Stimulated activated CD8-positive, alpha-beta memory T cell treated with anti-CD3 and anti-CD28 coated beads, Interleukin-15, amount 100 ng/mL, for 48 hours (primary cell): ENCODE data around the gene PPWD1.
"Not testable (repeated sequence)": the region's sequence is repeated elsewhere in the genome, so short reads cannot be mapped to it uniquely, and the experiment has no call there.

Experiments
- DNase-seq, 2 donors: peaks; one replicate each; pipeline ENCODE4 v3.0.0-alpha.2; 2020; ENCODE audit warnings: low read depth in 2 of 2

Gene PPWD1

GRCh38 chr5:65562731-65563701, at the start of gene PPWD1, which contains the start of gene CENPK:
Gene PPWD1 (plus strand): TSS chr5:65563296. CDS start chr5:65563311, 15 bp downstream.
Gene CENPK (minus strand): TSS chr5:65563168. CDS start chr5:65554907, 8,261 bp downstream.
- peak; percentile 95 for DNase-seq

DNA sequence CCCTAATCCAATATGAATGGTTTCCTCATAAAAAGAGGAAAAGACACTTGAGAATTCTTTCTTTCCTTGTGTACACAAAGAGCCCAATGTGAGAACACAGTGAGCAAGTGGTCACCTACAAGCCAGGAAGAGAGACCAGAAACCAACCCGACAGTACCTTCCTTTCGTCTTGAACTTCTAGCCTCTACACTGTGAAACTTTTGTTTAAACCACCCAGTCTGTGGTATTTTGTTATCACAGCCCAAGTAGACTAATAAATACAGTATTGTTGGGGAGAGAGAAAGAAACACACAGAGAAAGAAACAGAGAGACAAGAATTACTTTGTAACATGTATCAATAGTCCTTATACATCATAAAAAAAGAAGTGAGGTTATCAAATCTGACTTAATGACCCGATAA, 37.4 kb upstream of the PPWD1 start:
- DNase-seq = no peak

- DNase-seq = no peak
Measured at GRCh38 chr5:65530904-65531303, 32.2 kb upstream of the PPWD1 start.

DNA sequence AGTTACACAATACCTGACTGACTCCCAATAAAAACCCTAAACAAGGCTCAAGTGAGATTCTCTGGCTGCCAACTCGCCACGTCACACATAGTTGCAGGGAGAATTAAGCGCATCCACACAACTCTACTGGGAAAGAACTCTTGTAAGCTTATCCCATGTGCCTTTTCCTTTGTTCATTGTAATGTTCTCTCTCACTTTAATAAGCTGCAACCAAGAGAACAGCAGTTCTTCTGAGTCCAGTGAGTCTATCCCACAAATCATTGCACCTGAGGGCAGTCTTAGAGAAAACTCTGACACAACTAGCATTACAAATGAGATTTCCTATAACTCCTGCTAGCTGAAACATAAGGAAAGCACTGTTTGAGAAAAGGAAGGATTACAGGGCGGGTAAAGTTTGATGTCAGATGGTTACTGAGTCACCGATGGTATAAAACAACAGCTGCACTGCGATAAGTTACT, 27.5 kb upstream of the PPWD1 start:
- no peak for DNase-seq

GRCh38 chr5:65539827-65540226, 23.3 kb upstream of the PPWD1 start:
- DNase-seq = no peak

GRCh38 chr5:65544473-65544872, 18.6 kb upstream of the PPWD1 start:
- DNase-seq = no peak

DNA sequence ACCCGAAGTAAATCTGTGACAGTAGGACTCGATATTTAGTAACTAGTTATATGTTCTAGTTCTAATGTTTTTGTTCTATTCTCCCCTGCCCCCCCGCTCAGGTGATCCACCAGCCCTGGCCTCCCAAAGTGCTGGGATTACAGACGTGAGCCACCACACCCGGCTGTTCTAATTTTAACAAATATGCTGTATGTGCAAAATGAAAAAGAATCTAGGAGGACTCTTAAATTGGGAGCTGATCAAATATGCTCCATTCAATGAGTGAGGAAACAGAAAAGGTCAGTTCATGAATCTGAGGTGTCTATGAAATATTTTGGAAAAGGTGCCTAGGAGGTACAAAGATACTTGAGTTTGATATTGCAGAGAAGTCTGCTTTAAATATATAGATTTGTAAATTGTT, 17.0 kb upstream of the PPWD1 start:
- no peak for DNase-seq

DNA sequence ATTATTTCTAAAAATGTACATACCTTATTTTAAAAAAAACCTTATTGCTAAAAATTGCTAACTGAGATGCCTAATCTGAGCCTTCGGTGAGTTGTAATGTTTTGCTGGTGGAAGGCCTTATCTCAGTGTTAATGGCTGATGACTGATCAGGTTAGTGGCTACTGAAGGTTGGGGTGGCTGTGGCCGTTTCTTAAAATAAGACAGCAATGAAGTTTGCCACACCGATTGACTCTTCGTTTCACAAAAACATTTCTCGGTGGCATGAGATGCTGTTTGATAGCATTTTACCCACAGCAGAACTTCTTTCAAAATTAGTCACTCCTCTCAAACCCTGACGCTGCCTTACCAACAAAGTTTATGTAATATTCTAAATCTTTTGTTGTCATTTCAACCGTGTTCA, 14.8 kb upstream of the PPWD1 start:
- DNase-seq = peak in 1 of 2 donors; percentile 8

DNA sequence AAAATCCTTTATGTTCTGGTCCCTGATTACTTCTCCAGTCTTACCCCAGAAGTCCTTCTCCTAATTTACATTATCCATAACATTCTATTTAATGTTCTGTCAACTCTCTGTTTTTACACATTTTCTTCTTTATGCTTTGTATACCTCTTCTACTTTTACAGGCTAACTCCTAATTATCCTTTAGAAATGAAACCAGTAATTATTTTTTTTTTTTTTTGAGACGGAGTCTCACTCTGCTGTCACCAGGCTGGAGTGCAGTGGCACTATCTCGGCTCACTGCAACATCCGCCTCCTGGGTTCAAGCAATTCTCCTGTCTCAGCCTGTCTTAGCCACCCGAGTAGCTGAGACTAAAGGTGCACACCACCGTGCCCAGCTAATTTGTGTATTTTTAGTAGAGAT, 9.2 kb upstream of the PPWD1 start:
- DNase-seq = no peak

DNA sequence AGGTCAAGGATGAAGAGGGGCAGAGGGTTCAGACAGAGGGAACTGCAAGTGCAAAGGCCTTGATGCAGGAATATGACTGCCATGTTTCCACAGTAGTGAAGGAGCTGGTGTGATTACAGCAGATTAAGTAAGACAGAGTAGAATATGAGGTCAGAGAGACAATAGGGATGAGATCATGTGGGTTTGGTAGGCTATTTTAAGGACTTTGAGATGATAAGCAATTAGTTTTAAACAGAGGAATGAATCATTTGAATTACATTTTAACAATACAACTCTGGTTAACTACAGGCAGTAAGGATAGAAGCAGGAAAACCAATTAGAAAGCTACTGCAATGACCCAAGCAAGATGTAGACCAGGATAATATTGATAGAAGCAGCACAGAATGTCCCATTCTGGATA, 7.8 kb upstream of the PPWD1 start:
- no peak for DNase-seq

DNA sequence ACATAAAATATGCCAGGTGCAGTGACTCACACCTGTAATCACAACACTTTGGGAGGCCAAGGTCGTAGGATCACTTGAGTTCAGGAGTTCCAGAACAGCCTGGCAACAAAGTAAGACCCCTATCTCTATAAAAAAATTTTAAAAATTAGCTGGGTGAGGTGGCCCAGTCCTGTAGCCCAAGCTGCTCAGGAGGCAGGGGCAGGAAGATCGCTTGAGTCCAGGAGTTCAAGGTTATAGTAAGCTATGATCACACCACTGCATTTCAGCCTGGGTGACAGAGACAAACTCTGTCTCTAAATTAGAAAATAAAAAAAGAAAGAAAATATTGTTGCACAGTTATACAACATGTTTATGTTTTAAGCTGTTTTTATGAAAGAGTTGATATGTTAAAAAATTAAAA, 6.9 kb upstream of the PPWD1 start:
- DNase-seq = no peak

DNA sequence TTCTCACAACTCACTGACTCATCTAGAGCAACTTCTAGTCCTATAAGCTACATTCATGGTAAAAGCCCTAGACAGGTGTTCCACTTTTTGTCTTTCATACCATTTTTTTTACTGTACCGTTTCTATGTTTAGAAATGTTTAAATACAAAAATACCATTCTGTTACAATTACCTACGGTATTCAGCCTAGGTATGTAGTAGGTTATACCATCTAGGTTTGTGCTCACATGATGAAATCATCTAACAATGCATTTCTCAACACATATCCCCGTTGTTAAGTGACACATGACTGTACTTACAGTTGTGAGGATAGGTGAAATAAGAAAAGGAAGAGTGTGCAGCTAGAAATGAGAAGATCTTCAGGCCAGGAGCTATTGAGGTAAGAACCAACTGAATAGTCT, 6.4 kb upstream of the PPWD1 start:
- no peak for DNase-seq

GRCh38 chr5:65563777-65564176, 681 bp downstream of the PPWD1 start:
- DNase-seq = no peak

GRCh38 chr5:65566505-65566904, 3.4 kb downstream of the PPWD1 start:
- DNase-seq = no peak

GRCh38 chr5:65570598-65571226, 7.6 kb downstream of the PPWD1 start:
- DNase-seq = no peak

DNA sequence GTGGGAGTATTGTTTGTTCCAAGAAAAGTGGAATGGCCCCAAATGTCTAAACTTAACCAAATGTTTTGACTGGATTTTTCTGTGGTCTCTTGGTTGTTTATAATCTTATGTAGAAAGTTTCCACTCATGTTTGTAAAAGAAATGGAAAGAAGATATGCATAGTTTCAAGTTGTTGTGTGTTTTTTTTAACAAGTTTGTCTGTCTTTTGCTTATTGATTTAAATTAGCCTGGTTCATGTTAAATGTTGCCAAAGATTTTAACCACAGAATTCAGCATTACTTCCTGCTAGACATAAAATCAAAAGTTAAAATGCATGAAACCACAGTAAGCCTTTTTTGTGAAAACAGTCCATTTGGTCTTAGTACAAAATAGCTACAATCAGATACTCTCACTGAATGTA, 14.0 kb downstream of the PPWD1 start:
- no peak for DNase-seq

DNA sequence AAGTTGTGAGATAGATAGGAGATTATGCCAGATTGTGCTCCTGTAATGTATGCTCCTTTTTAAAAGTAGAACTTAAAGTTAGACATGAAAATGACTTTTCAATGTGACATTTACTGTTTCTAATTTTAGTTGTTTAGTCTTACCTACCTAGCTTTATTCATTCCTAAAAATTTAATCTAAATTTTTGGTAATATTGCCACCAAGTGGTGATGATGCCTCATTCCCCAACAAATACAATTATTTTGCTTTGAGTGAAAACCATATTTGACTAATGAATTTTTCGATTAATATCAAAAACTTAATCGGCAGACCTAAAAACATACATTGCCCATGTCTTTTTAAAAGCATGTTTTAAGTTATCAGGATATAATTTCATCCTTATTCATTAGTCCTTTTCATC, 25.6 kb downstream of the PPWD1 start:
- no peak for DNase-seq

GRCh38 chr5:65601761-65602160, 38.7 kb downstream of the PPWD1 start:
- DNase-seq = not testable (repeated sequence)

DNA sequence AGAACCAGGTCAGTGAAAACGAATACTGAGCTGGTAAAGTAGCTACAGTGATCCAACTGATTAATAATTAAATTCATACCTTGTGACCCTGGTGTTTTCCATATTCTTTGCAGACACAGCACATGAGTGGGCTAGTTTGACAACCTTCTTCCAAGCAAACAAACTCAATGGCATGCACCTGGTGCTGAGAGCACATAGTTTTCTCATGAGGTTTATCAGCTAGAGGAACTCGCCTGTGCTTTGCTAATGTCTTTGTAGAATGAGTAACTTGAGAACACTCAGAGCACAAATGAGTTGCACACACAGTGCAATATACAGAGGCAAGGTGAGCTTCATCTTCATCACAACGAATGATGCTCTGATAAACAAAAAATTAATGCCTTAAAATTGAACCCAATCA, 48.4 kb downstream of the PPWD1 start:
- no peak for DNase-seq

GRCh38 chr5:65612298-65612907, 49.3 kb downstream of the PPWD1 start:
- DNase-seq = no peak

GRCh38 chr5:65620021-65620420, 56.9 kb downstream of the PPWD1 start:
- no peak for DNase-seq

GRCh38 chr5:65621961-65622360, 58.9 kb downstream of the PPWD1 start:
- DNase-seq = not testable (repeated sequence)
